SK-N-MC (cell line): ENCODE measurements around the gene APOC3.

Source experiments
- DNase-seq: peaks from one replicate; pipeline ENCODE4 v3.0.0-alpha.2; 2011; ENCODE audit warnings: low read depth, low spot score
- H3K27ac ChIP-seq: fragments of 200-600 bp; sonication (generic); 2 replicates; pipeline ENCODE4 v1.5.1; 2016; ENCODE audit warnings: mixed run types
- H3K36me3 ChIP-seq: fragments of 200-600 bp; sonication (generic); 2 replicates; pipeline ENCODE4 v1.6.1; 2017; ENCODE audit warnings: antibody characterized with exemption, low read length, mixed read lengths; ENCODE audit not compliant: insufficient read depth
- H3K4me3 ChIP-seq: fragments of 200-600 bp; sonication (generic); 2 replicates; pipeline ENCODE4 v1.5.1; 2016
- H3K9ac ChIP-seq: fragments of 200-600 bp; sonication (generic); 2 replicates; pipeline ENCODE4 v1.8.0; 2017; ENCODE audit warnings: mixed run types, mixed read lengths; ENCODE audit not compliant: insufficient read length
- H3K9me3 ChIP-seq: fragments of 200-600 bp; sonication (generic); 2 replicates; pipeline ENCODE4 v1.6.1; 2017; ENCODE audit warnings: low read depth, mild to moderate bottlenecking, antibody characterized with exemption, low read length, moderate library complexity, mixed read lengths
- EZH2 ChIP-seq: fragments of 200-600 bp; sonication (generic); IDR thresholded peaks from one replicate; pipeline ENCODE4 v1.6.1; 2017; ENCODE audit warnings: antibody characterized with exemption
- FOXP2 ChIP-seq: optimal IDR thresholded peaks from 2 replicates; pipeline ENCODE3; 2011; ENCODE audit warnings: mild to moderate bottlenecking, moderate library complexity; ENCODE audit not compliant: insufficient read depth; ENCODE audit errors: extremely low read length, control extremely low read depth
- POLR2AphosphoS5 ChIP-seq: IDR thresholded peaks from 2 replicates; pipeline ENCODE4 v1.6.1; 2012; ENCODE audit warnings: mild to moderate bottlenecking, low read depth, low read length, borderline replicate concordance

Gene APOC3

DNA sequence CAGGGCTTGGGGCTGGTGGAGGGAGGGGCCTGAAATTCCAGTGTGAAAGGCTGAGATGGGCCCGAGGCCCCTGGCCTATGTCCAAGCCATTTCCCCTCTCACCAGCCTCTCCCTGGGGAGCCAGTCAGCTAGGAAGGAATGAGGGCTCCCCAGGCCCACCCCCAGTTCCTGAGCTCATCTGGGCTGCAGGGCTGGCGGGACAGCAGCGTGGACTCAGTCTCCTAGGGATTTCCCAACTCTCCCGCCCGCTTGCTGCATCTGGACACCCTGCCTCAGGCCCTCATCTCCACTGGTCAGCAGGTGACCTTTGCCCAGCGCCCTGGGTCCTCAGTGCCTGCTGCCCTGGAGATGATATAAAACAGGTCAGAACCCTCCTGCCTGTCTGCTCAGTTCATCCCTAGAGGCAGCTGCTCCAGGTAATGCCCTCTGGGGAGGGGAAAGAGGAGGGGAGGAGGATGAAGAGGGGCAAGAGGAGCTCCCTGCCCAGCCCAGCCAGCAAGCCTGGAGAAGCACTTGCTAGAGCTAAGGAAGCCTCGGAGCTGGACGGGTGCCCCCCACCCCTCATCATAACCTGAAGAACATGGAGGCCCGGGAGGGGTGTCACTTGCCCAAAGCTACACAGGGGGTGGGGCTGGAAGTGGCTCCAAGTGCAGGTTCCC, at the start of gene APOC3:
Gene APOC3 (plus strand): TSS at position 383 of the 659 bp plus-strand sequence. CDS start 676 bp downstream, outside the sequence.
- no peak within 1 kb of the TSS for H3K27ac ChIP-seq
- no peaks in the 10 kb centered on the region for H3K36me3 ChIP-seq
- TF ChIP-seq POLR2AphosphoS5 (no peak), EZH2 (no peak), FOXP2 (no peak)
- no peak within 1 kb of the TSS for H3K9ac ChIP-seq
- H3K9me3 ChIP-seq: no peaks in the 10 kb centered on the region
- no peak within 1 kb of the TSS for H3K4me3 ChIP-seq
- DNase-seq: no peak

- no peak for DNase-seq
- H3K9me3 ChIP-seq: no peaks in the 10 kb centered on the region
- H3K36me3 ChIP-seq: peaks cover 88% of the 10 kb centered on the region
- no peak overlapping the region for H3K27ac ChIP-seq
- no peak overlapping the region for H3K9ac ChIP-seq
- TF ChIP-seq EZH2 (no peak), FOXP2 (no peak), POLR2AphosphoS5 (no peak)
- no peak overlapping the region for H3K4me3 ChIP-seq
Measured at GRCh38 chr11:116782728-116783127, 47.0 kb upstream of the APOC3 start.

- Histone ChIP-seq H3K9ac (peak overlapping the region; percentile 83), H3K9me3 (no peaks in the 10 kb centered on the region), H3K36me3 (peaks cover 54% of the 10 kb centered on the region), H3K27ac (no peak overlapping the region), H3K4me3 (no peak overlapping the region)
- TF ChIP-seq POLR2AphosphoS5 (no peak), FOXP2 (no peak), EZH2 (no peak)
- no peak for DNase-seq
Measured at GRCh38 chr11:116786326-116786725, 43.4 kb upstream of the APOC3 start.

GRCh38 chr11:116786966-116787365, 42.7 kb upstream of the APOC3 start:
- TF ChIP-seq EZH2 (no peak), POLR2AphosphoS5 (no peak), FOXP2 (no peak)
- no peaks in the 10 kb centered on the region for H3K9me3 ChIP-seq
- H3K4me3 ChIP-seq: peak overlapping the region; percentile 92
- peaks cover 50% of the 10 kb centered on the region for H3K36me3 ChIP-seq
- H3K27ac ChIP-seq: no peak overlapping the region
- H3K9ac ChIP-seq: peak overlapping the region; percentile 83
- no peak for DNase-seq

DNA sequence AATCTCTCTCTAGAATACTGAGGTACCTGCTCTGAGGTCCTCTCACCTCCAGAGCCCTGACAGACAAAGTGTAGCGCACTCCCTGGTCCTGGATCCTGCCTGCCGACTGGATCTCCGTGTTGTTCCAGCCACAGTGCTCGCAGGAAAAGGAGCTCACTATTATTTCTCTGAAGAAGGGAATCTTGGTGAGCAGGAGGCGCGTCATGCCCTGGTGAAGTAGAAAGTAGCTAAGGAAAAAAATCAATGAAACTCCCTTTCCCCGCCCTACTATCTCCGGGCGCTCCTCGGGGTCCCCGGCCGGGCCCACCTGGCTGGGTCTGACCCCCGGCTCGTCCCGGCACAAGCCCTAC, 42.3 kb upstream of the APOC3 start:
- Histone ChIP-seq H3K9me3 (no peaks in the 10 kb centered on the region), H3K9ac (peak overlapping the region; percentile 83), H3K36me3 (peaks cover 46% of the 10 kb centered on the region), H3K27ac (no peak overlapping the region), H3K4me3 (peak overlapping the region; percentile 92)
- DNase-seq: no peak
- TF ChIP-seq FOXP2 (no peak), EZH2 (no peak), POLR2AphosphoS5 (no peak)

- peaks cover 41% of the 10 kb centered on the region for H3K36me3 ChIP-seq
- H3K9me3 ChIP-seq: no peaks in the 10 kb centered on the region
- H3K9ac ChIP-seq: peak within 1 kb of the TSS; percentile 83
- no peak for DNase-seq
- peak within 1 kb of the TSS; percentile 92 for H3K4me3 ChIP-seq
- TF ChIP-seq POLR2AphosphoS5 (peak; percentile 83), FOXP2 (no peak), EZH2 (no peak)
- no peak within 1 kb of the TSS for H3K27ac ChIP-seq
Measured at GRCh38 chr11:116787786-116788486, 41.8 kb upstream of the APOC3 start, which contains the start of gene ZPR1. TSS of gene ZPR1 (minus strand) at chr11:116788023. CDS start at chr11:116787990, 33 bp downstream.

DNA sequence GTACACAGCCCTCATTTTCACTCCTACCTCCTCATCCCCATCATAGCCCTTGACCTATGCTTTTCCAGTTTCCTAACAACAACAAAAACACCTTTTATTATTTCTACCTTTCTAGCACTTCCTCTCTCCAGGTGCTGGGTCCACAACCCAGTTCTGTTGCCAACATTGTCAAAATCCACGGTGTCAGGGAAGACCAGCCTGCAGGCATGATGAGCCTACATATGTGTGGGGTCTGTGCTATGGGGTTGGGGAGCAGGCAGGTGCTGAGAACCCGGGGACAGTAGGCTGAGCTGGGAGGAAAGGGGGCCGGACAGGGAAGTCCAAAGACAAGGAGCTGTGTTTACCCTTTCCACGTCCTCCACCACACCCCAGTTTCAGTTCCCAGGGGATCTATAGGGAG, 41.2 kb upstream of the APOC3 start:
- TF ChIP-seq EZH2: no peak
- TF ChIP-seq FOXP2: no peak
- TF ChIP-seq POLR2AphosphoS5: no peak
- Histone ChIP-seq H3K27ac (no peak overlapping the region), H3K9me3 (no peaks in the 10 kb centered on the region), H3K36me3 (peaks cover 35% of the 10 kb centered on the region), H3K9ac (peak overlapping the region; percentile 83), H3K4me3 (peak overlapping the region; percentile 92)
- no peak for DNase-seq

DNA sequence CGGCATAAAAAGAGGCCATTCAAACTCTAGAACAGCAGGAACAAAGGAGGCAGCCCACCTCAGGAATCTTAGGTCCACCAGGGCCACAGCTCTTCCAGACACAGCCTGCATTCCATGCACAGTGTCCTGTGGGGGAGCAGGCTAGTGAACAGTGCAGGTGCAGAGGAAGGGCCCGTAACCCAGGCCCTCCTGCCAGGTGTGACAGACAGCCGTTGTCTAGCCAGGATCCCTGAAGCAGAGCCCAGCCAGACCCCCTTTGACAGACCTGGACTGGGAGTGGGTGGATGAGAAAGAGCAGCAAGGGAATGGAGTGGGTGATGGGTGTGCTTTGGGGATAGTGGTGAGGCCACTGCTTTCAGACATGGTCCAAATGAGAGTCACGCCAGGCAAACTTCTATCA, 40.7 kb upstream of the APOC3 start:
- TF ChIP-seq EZH2: no peak
- TF ChIP-seq FOXP2: no peak
- TF ChIP-seq POLR2AphosphoS5: no peak
- no peaks in the 10 kb centered on the region for H3K9me3 ChIP-seq
- H3K4me3 ChIP-seq: peak overlapping the region; percentile 92; the same call in 1 of the 2 replicates
- no peak overlapping the region for H3K27ac ChIP-seq
- H3K9ac ChIP-seq: no peak overlapping the region
- peaks cover 30% of the 10 kb centered on the region for H3K36me3 ChIP-seq
- no peak for DNase-seq
